HK-2 (cell line): ENCODE measurements around the gene SCO1.

ENCODE experiments used
- DNase-seq: peaks from one replicate; pipeline ENCODE4 v3.0.0-alpha.2; 2018; ENCODE audit not compliant: unreplicated experiment

SCO1 gene

GRCh38 chr17:10652984-10653659, 44.2 kb downstream of the SCO1 start:
- no peak for DNase-seq

- DNase-seq: no peak
These were observed 45.4 kb downstream of the SCO1 start for GRCh38 chr17:10651927-10652326.

DNA sequence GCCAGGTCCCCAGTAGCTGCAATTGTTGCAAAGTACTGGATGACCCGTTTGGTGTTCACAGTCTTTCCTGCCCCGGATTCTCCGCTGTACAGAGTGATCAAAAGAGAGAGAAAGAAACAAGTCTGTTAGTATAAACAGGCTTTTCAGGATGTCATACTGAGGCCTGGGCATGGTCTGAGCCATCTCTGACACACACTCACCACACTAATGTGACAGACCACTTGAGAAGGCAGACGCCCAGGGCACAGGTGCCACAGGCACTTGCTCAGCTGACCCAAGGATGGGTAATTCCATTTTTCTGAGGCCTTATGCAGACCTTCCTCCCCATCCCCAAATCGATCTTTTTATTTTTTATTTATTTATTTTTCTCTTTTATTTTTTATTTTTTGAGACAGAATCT, 47.7 kb downstream of the SCO1 start:
- no peak for DNase-seq

DNA sequence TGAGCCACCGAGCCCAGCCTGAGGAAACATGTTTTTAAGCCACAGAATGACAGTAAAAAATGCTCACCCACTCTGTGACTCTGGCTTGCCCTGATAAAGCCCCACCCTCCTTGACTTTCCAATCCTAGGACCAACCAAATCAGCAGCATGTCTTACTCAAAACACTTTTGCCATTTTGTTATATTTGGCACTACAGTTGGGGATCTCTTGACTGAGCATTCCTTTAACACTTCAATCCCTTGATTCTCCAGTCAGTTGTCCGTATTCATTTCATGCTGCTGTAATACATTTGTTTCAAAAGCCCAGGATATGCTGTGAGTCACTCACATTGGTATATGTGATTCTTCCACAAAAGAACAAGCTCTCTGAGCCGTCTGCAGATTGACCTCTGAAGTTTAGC, 48.4 kb downstream of the SCO1 start:
- DNase-seq: no peak

DNA sequence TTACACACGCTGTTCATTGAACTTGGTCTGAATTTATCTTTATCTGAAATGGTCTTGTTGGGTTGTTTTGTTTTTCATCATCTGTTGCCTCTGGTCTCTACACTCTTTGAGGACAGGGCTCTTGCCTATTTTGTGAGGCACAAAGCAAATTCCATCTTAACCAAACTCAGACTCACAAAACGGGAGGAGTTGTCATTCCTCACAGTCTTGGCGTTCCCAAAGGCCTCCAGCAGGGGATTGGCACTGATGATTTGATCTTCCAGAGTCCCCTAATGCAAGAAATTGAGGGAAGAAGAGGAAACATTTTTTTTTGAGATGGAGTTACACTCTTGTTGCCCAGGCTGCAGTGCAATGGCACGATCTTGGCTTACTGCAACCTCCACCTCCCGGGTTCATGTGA, 49.0 kb downstream of the SCO1 start:
- no peak for DNase-seq

GRCh38 chr17:10646392-10646990, 50.8 kb downstream of the SCO1 start:
- DNase-seq: peak; percentile 75

DNA sequence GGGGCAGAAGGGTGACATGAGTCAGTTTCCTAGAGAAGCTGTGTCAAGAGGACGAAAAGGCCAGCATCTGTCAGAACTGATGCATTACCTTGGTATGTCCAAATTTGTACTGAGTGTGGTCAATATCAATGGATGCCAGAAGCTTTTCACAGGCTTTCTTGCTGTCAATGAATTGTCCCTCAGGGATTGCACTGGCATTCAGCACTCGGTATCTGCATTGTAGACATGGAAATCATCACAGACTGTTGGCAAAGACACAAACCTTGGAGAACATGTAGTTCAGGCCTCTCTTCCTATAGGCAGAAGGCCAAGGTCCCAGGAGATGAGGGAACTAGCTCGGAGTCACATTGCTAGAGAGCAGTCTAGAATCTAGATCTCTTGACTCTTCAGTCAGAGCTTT, 56.9 kb downstream of the SCO1 start:
- no peak for DNase-seq

DNA sequence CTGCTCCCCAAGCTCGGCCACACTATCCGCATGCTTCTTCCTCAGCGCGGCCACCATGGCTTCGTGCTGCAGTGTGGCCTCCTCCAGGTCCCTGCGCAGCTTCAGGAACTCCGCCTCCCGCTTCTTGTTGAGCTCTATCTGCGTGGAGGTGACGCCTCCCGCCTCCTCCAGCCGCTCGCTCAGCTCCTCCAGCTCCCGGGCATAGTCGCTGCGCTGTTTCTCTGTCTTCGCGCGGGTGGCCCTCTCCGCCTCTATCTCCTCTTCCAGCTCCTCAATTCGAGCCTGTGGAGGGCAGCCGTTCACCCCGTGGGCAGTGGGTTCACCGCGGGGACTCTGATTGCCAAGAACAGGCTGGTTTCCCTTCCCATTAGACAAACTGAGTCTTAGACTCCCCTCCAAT, 59.2 kb downstream of the SCO1 start:
- no peak for DNase-seq

GRCh38 chr17:10635290-10635689, 62.0 kb downstream of the SCO1 start:
- DNase-seq: no peak

- DNase-seq: no peak
These were observed 63.5 kb downstream of the SCO1 start for GRCh38 chr17:10633738-10634379.

GRCh38 chr17:10631701-10632100, 65.6 kb downstream of the SCO1 start:
- DNase-seq: no peak

DNA sequence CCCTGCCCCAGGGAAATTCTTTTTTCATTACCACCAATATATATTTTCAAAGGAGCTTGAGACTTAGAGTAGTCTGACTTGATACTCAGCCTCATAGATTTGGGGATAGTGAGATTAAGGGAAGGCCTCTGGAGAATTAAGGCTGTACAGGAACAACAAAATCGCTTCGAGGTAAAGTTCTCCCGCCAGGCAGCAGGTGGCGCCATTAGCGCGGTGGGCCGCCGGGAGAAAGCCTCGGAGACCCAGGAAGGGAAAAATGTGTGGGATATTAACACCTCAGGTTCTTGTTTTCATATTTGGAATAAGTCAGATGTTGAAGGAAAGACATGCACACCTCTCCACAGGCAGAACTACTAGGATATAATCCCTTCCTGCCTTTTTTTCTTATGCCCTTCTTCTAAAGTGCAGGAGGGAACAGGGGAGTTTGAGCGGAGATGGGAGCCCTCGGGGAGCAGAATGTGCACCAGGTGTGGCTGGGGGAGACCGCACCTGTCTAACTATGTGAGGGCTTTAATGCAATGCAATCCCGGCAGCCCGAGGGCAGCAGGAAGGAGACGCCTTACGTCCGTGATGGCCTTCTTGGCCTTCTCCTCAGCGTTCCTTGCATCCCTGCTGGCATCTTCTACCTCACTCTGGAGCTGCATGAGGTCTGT, 66.2 kb downstream of the SCO1 start:
- DNase-seq: peak; percentile 43

DNA sequence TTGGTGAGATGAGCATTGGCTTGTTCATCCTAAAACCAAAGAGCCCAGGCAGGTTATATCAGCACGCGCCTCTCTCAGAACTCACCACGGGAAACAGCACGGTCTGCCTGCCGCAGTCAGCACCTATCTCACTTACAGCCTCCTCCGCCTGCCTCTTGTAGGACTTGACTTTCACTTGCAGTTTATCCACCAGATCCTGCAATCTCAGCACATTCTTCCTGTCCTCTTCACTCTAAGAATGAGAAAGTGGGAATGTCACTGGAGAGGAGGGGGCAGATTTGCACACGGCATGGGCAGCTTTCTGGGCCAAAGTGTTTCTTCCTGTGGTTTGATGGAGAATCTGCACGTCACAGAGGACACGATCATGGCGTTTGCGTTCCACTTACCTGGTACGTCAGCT, 67.6 kb downstream of the SCO1 start:
- no peak for DNase-seq

GRCh38 chr17:10628756-10629155, 68.6 kb downstream of the SCO1 start:
- DNase-seq: no peak

DNA sequence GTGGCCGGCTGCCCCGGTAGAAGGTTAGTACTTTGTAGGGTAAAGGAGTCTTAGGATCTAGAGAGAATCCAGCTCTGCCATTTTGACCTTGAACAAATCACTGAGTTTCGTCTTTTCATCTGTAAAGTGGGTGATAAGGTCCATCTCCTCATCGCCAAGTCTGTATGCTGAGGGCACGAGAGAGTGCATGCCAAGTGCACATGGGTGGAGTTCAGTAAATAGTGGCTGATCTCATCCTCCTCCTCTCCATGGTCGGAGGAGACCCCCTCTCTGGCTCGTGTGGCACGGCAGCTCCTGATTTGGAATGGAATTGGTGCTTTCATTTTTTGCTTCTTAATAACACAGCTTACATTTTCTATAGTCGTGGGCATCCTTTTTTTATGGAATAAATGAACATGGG, 70.9 kb downstream of the SCO1 start:
- no peak for DNase-seq

GRCh38 chr17:10624969-10625368, 72.4 kb downstream of the SCO1 start:
- no peak for DNase-seq

DNA sequence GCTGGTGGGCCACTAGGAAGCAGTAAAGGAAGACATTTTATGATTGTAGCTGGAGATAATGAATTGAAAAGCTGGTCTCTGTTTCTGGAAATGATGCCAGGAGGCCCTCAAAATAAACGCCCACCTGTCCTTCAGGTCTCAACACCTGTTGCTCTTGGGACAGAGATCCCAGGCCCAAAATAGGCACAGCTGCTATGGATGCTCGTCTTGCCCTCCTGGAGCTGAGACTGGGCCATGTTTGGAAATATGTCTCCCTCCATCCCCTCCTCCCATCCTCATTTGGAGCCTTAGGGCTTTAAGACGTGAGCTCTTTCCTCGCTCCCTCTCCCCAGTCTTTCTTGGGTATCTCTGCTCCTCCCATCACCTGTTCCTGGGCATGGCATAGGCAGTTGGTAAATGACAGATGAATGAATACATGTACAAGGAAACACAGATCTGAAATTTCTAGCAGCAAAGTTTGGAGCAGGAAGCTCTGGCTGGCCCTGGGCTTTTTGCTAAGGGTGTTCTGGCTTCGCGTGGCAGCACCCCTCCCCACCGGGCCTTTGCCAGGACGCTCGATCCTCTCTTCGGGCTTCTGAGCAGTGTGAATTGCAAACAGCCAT, 73.5 kb downstream of the SCO1 start:
- no peak for DNase-seq

GRCh38 chr17:10622617-10623485, 74.5 kb downstream of the SCO1 start:
- DNase-seq: no peak
